Calu3 (cell line): ENCODE data around the gene MRPL37. TPM values are rescaled to one million over a fixed set of nuclear protein-coding genes. Genes with fewer than 3 reads are reported as not detected.
A peak's percentile ranks its signal among the peaks of the same experiment; 100 is the strongest.

Experiments
- BruUV-seq: library from RNA; stranded (reverse); fragments of 400-500 nt; replicated peaks from 2 replicates; lab custom pipeline; 2021; lab: Mats Ljungman, UMichigan
- CTCF ChIA-PET: fragments of 300-600 bp; sonication (Branson Sonifier 250); formaldehyde crosslinking; loops from one replicate; lab custom pipeline; 2022; ENCODE audit warnings: antibody characterized with exemption; lab: Charles Lee
- DNase-seq: peaks from one replicate; pipeline ENCODE4 v3.0.0; 2022
- H3K27ac Mint-ChIP-seq: one replicate; pipeline ENCODE4 v1.8.0; 2022; ENCODE audit warnings: mixed read lengths; ENCODE audit not compliant: unreplicated experiment
- H3K27me3 Mint-ChIP-seq: one replicate; pipeline ENCODE4 v1.8.0; 2022; ENCODE audit warnings: mixed read lengths; ENCODE audit not compliant: unreplicated experiment
- H3K36me3 Mint-ChIP-seq: one replicate; pipeline ENCODE4 v1.8.0; 2022; ENCODE audit warnings: mild to moderate bottlenecking, moderate library complexity, mixed read lengths; ENCODE audit not compliant: insufficient read depth, unreplicated experiment
- H3K4me1 Mint-ChIP-seq: one replicate; pipeline ENCODE4 v1.8.0; 2022; ENCODE audit warnings: mild to moderate bottlenecking, low read depth, mixed read lengths; ENCODE audit not compliant: unreplicated experiment
- H3K4me3 Mint-ChIP-seq: one replicate; pipeline ENCODE4 v1.8.0; 2022; ENCODE audit warnings: mild to moderate bottlenecking, low read depth, moderate library complexity, mixed read lengths; ENCODE audit not compliant: unreplicated experiment
- H3K9me3 Mint-ChIP-seq: one replicate; pipeline ENCODE4 v1.8.0; 2022; ENCODE audit warnings: low read depth, mixed read lengths; ENCODE audit not compliant: unreplicated experiment
- CTCF ChIP-seq: fragments of 200-600 bp; IDR thresholded peaks from one replicate; pipeline ENCODE4 v1.8.0; 2022; ENCODE audit warnings: antibody characterized with exemption; ENCODE audit not compliant: unreplicated experiment
- intact Hi-C: fragments of 100-400 bp; cut with micrococcal nuclease; formaldehyde crosslinking; loops from one replicate; pipeline ENCODE4 v1.10.0; 2022; ENCODE audit not compliant: unreplicated experiment
- total RNA-seq: library from RNA; stranded (reverse); gene quantifications from 2 replicates; pipeline ENCODE4 v1.2.3, GENCODE V29; 2022

Gene MRPL37
- total RNA-seq, 1 experiment from 2014 or later, result 105 TPM

DNA sequence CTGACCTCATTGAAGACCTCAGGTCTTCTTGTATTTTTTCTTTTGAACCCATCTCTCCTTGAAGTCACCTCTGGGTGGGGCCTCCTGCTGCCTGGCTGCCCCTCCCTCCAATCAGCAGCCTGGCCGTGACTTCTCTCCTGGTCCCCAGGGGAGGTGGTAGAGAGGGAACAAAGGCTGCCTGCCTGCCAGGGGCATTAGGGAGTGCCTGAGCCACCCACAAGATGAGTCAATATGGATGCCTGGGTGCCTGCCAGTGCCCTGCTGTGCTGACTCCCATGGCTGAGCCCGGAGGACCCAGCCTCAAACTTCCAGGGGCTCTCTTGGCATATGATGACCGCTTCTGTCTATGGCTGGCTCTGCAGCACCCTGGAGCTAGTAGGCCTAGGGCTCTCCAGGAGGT lies 41.9 kb upstream of the MRPL37 start:
- peaks cover 21% of the 10 kb centered on the region for H3K27me3 Mint-ChIP-seq
- H3K9me3 Mint-ChIP-seq, result no peaks in the 10 kb centered on the region
- peaks cover 10% of the 10 kb centered on the region for H3K36me3 Mint-ChIP-seq
- peak; percentile 31 for DNase-seq
- intact Hi-C loops, result no loop called here
- H3K27ac Mint-ChIP-seq, result no peak overlapping the region
- BruUV-seq, result no TSS peak
- H3K4me3 Mint-ChIP-seq, result no peak overlapping the region
- peaks cover 13% of the 10 kb centered on the region for H3K4me1 Mint-ChIP-seq
- CTCF ChIA-PET, result no interaction called here
- no peak for TF ChIP-seq CTCF

- CTCF ChIA-PET, result no interaction called here
- H3K36me3 Mint-ChIP-seq, result peaks cover 4% of the 10 kb centered on the region
- intact Hi-C loops, result no loop called here
- H3K27me3 Mint-ChIP-seq, result peaks cover 21% of the 10 kb centered on the region
- H3K4me3 Mint-ChIP-seq, result no peak overlapping the region
- H3K9me3 Mint-ChIP-seq, result no peaks in the 10 kb centered on the region
- TF ChIP-seq CTCF, result no peak
- no peak for DNase-seq
- no peak overlapping the region for H3K27ac Mint-ChIP-seq
- BruUV-seq, result no TSS peak
- H3K4me1 Mint-ChIP-seq, result no peaks in the 10 kb centered on the region
Measured at GRCh38 chr1:54159733-54160316, 40.1 kb upstream of the MRPL37 start.

DNA sequence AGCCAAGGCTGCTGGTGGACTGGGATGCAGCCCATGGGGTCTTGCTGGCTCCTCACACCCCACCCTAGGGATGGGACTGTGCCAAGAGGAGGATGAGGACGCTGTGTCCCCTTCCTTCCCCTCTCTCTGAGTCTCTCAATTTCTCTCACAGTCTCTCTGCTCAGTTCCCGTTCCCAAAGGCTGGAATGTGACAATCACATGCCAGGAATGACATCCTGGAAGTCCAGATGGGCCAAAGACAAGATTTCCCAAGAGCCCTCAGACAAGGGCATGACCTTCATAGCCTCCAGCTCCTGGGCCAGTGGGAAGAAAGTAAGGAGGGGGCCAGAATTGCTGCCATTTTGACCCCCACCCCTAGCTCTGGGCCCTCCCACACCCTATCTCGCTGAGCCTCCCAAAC lies 39.6 kb upstream of the MRPL37 start:
- H3K4me1 Mint-ChIP-seq, result no peaks in the 10 kb centered on the region
- CTCF ChIA-PET, result no interaction called here
- H3K27ac Mint-ChIP-seq, result no peak overlapping the region
- no peak for TF ChIP-seq CTCF
- no peak for DNase-seq
- H3K4me3 Mint-ChIP-seq, result no peak overlapping the region
- intact Hi-C loops, result no loop called here
- H3K36me3 Mint-ChIP-seq, result peaks cover 4% of the 10 kb centered on the region
- H3K9me3 Mint-ChIP-seq, result no peaks in the 10 kb centered on the region
- peaks cover 21% of the 10 kb centered on the region for H3K27me3 Mint-ChIP-seq
- BruUV-seq, result no TSS peak

DNA sequence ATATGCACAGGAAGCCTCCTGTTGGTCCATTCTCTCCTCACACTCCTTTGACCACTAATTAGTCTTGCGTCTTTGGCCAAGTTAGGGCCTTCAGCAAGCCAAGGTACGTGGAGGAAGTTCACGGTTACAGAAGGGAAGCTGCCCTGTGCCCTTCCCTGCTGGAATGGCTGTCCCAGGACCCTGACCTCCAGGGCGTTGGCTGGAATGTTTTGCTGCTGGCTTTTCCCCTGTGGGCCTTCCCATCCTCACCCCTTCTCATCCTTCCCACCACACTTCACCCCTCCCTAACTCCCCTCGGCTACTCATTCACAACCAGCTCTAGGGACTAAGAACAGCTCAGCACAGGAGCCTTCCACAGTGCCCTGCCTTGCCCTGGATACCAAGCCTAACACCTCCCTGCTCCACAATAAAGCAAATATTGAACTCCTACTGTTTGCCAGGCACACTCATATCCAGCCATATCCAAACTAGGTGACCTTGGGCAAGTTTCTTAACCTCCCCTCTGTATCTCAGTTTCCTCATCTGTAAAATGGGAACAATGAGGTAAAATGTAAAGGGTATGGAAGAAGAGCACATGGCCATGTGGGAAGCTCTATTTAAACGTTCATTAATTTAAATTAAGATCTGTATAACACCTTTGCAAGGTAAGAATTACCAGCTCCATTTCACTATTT lies 38.3 kb upstream of the MRPL37 start:
- no peak overlapping the region for H3K27ac Mint-ChIP-seq
- no TSS peak for BruUV-seq
- peaks cover 21% of the 10 kb centered on the region for H3K27me3 Mint-ChIP-seq
- no peaks in the 10 kb centered on the region for H3K9me3 Mint-ChIP-seq
- intact Hi-C loops, result no loop called here
- CTCF ChIA-PET, result no interaction called here
- no peak overlapping the region for H3K4me3 Mint-ChIP-seq
- no peak for TF ChIP-seq CTCF
- no peaks in the 10 kb centered on the region for H3K4me1 Mint-ChIP-seq
- no peak for DNase-seq
- H3K36me3 Mint-ChIP-seq, result peaks cover 4% of the 10 kb centered on the region
